Frontal cortex (tissue), 4 donors: ENCODE results near the gene PPOX. TPM values are rescaled to one million over a fixed set of nuclear protein-coding genes. Genes with fewer than 3 reads are reported as not detected.

ENCODE experiments used
- DNase-seq, 2 donors: peaks; one replicate each; pipeline ENCODE4 v3.0.0; 2012; ENCODE audit warnings: low spot score in 2 of 2
- FAIRE-seq: peaks from 2 replicates; lab custom pipeline; 2012; peaks lifted over from hg19 to GRCh38; lab: Jason Lieb, UNC
- total RNA-seq: library from RNA; depleted of rRNA; stranded (reverse); fragments of >200 nt; gene quantifications from one replicate; pipeline ENCODE4 v1.2.3, GENCODE V29; 2014
- donor health status: control.
- donor health status: control.
- donor health status: control.

The PPOX gene
- total RNA-seq, 1 donor from 2014 or later, result 26.5 TPM

GRCh38 chr1:161145832-161146231, 20.4 kb upstream of the PPOX start:
- DNase-seq, result no peak
- FAIRE-seq, result no peak

GRCh38 chr1:161153176-161153575, 13.1 kb upstream of the PPOX start:
- FAIRE-seq (no peak), DNase-seq (no peak)

GRCh38 chr1:161153682-161154337, 12.4 kb upstream of the PPOX start, which contains the start of gene UFC1:
Gene UFC1 (plus strand): TSS chr1:161153978. CDS start chr1:161153998, 20 bp downstream.
- FAIRE-seq (no peak), DNase-seq (peak; percentile 71 to 75)

- DNase-seq (no peak), FAIRE-seq (no peak)
Measured at GRCh38 chr1:161157867-161158266, 8.4 kb upstream of the PPOX start.

GRCh38 chr1:161158316-161159010, 7.8 kb upstream of the PPOX start:
- FAIRE-seq (no peak), DNase-seq (no peak)

- no peak for FAIRE-seq
- DNase-seq, result peak; percentile 90 to 95
Measured at GRCh38 chr1:161159087-161159912, 6.9 kb upstream of the PPOX start, which contains the start of gene USP21. Gene USP21 (plus strand): TSS chr1:161159500. CDS start chr1:161160641, 1,141 bp downstream.

- FAIRE-seq (no peak), DNase-seq (no peak)
Measured at GRCh38 chr1:161159913-161160243, 6.3 kb upstream of the PPOX start.

- DNase-seq (no peak), FAIRE-seq (no peak)
Measured at GRCh38 chr1:161160671-161161145, 5.5 kb upstream of the PPOX start.

GRCh38 chr1:161161652-161162051, 4.6 kb upstream of the PPOX start:
- DNase-seq, result no peak
- no peak for FAIRE-seq

- DNase-seq (no peak), FAIRE-seq (no peak)
Measured at GRCh38 chr1:161162052-161162451, 4.2 kb upstream of the PPOX start.

- FAIRE-seq, result no peak
- DNase-seq, result no peak
Measured at GRCh38 chr1:161162806-161163205, 3.4 kb upstream of the PPOX start.

GRCh38 chr1:161163793-161164192, 2.4 kb upstream of the PPOX start:
- no peak for DNase-seq

GRCh38 chr1:161164901-161165610, 1.2 kb upstream of the PPOX start:
- no peak for FAIRE-seq
- no peak for DNase-seq

More at GRCh38 chr1:161163793-161164192, 2.4 kb upstream of the PPOX start:
- no peak for FAIRE-seq

GRCh38 chr1:161166669-161167548, 683 bp downstream of the PPOX start:
- FAIRE-seq (no peak), DNase-seq (no peak)

GRCh38 chr1:161168906-161169305, 2.7 kb downstream of the PPOX start:
- DNase-seq (no peak), FAIRE-seq (no peak)

GRCh38 chr1:161171191-161171590, 5.0 kb downstream of the PPOX start:
- no peak for FAIRE-seq
- DNase-seq, result no peak

GRCh38 chr1:161171696-161172095, 5.5 kb downstream of the PPOX start:
- FAIRE-seq, result no peak
- no peak for DNase-seq

- no peak for FAIRE-seq
- no peak for DNase-seq
Measured at GRCh38 chr1:161172349-161172748, 6.1 kb downstream of the PPOX start.

GRCh38 chr1:161172776-161173376, 6.7 kb downstream of the PPOX start:
- no peak for FAIRE-seq
- DNase-seq, result no peak
